Measurements from ENCODE around the gene RGS16.
A peak's percentile ranks its signal among the peaks of the same experiment; 100 is the strongest.

Gene RGS16

GRCh38 chr1:182602935-182603645 is 1.1 kb downstream of the RGS16 start:
- TF ChIP-seq, protein P1, sequence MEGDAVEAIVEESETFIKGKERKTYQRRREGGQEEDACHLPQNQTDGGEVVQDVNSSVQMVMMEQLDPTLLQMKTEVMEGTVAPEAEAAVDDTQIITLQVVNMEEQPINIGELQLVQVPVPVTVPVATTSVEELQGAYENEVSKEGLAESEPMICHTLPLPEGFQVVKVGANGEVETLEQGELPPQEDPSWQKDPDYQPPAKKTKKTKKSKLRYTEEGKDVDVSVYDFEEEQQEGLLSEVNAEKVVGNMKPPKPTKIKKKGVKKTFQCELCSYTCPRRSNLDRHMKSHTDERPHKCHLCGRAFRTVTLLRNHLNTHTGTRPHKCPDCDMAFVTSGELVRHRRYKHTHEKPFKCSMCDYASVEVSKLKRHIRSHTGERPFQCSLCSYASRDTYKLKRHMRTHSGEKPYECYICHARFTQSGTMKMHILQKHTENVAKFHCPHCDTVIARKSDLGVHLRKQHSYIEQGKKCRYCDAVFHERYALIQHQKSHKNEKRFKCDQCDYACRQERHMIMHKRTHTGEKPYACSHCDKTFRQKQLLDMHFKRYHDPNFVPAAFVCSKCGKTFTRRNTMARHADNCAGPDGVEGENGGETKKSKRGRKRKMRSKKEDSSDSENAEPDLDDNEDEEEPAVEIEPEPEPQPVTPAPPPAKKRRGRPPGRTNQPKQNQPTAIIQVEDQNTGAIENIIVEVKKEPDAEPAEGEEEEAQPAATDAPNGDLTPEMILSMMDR (IDR thresholded peaks at IDR 0.05): no peak

DNA sequence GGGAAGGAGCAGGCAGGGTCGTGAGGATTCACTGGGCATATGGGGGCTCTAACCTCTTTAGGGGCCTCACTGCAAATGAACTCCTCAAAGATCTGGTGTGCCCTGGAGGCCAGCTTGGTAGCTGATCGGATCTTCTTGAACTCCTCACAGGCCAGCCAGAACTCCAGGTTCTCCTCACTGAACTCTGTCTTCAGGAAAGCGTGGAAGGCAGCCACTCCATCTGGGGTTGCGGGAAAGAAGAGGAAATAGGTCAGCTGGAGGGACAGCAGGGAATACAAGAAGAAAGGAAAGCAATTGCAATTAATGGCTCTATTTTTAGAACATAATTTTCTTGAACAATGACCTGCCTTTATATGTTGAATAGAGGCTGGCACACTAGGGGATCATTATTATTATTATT is 2.3 kb downstream of the RGS16 start:
- TF ChIP-seq, protein P1 (IDR thresholded peaks at IDR 0.05): no peak

DNA sequence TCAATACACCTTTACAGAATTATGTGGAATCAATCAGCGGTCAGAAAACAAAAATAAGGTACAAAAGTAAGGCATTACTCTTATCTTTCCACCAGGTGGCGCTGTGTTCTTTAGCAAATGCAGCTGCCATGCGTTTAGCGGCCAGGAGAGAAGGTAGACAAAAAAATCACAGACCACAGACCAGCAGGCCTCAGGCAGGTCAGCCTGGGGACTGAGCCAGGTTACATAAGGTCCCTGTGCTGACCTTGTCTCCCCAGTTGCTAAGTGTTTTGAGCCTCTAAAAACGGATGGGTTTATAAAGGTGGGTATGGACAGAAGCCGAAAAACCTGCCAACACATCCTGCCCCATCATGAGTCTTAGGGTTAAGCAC is 2.8 kb downstream of the RGS16 start:
- TF ChIP-seq, protein P1 (IDR thresholded peaks at IDR 0.05): peak; percentile 75

DNA sequence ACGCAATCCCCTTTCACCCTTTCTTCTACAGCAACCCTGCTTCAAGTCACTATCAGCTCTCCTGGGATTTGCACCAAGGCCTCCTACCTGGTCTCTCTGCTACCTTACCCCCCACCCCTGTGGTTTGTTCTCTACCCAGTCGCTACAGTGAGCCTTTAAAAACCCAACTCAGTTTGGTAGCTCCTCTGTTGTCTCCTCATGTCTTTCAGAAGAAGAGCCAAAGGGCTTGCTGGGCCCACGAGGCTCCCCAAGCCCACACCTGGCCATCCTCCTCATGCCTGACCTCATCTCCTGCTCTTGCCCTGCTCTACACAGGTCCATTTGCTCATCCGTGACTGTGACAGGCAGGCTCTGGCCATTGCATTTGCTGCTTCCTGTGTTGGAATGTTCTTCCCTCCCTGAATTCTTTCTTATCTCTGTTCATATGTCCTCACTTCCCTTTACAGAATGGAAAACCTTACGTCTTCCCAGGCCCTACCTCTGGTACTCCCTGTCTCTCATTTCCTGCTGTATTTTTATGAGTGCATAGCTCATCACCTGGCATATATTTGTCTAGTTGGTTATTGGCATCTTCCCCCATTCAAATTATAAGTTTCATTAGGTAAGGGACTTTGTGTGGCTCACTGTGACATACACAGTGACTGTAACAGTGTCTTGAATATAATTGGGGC is 3.3 kb downstream of the RGS16 start:
- TF ChIP-seq, protein P1 (IDR thresholded peaks at IDR 0.05): no peak

GRCh38 chr1:182600036-182600713 is 4.0 kb downstream of the RGS16 start:
- TF ChIP-seq, protein P1 (IDR thresholded peaks at IDR 0.05): no peak

DNA sequence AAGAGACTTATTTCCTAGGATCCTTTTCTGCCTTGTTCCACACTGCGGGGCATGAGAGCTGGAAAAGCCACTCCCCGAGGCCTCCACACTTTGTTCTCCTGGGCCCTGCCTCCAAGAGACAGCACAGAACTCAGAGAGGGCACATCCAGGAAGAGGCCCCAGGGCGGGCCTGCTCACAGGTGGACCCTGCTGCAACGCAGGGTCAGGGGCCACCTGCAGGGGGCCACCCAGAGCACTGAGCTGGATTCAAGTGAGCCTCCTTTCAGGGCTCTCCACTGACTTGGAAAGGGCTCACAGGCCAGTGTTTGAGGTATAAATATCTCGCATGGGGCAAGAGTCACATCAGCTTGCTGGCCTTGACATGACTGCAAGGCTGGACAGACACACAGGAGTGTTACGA is 4.8 kb downstream of the RGS16 start:
- TF ChIP-seq, protein P1 (IDR thresholded peaks at IDR 0.05): peak; percentile 46; the same call in 1 of the 2 replicates

DNA sequence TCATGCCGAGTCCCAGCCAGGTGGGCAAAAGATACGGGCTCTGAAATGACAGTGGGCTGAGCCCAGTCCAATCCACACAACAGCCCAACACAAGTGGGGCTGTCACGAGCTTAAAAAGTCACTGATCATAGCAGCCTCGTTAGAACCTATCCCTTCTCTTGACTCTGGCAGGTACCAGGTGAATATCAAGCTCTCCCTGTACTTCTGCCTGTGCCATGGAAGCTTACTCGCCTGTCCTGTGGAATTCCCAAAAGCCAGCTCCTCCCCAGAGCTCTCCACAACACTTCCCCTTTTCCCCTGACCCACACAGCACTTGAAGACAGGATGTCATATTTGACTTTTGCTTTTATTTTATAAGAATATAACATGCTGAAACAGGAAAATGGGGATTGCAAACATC is 5.9 kb downstream of the RGS16 start:
- TF ChIP-seq, protein P1 (IDR thresholded peaks at IDR 0.05): no peak
